ENCODE data around the gene C10orf90.
A peak's percentile ranks its signal among the peaks of the same experiment; 100 is the strongest.

The C10orf90 gene

DNA sequence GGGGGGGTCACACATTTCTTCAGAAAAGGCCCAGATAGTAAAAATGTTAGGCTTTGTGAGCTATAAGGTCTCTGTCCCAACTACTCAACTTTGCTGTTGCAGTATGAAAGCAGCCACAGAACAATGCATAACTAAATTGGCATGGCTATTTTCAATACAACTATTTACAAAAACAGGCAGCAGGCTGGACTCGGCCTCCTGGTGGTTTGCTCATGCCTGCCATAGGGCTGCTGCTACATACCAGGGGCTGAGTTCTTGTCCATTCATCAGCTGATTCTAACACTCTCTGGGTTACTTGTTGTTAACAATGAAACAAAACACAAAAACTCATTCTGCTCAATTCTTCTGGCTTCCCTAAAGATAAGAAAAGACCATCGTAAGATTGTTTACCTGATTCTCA is 172.8 kb downstream of the C10orf90 start:
- DNase-seq, result no peak

DNA sequence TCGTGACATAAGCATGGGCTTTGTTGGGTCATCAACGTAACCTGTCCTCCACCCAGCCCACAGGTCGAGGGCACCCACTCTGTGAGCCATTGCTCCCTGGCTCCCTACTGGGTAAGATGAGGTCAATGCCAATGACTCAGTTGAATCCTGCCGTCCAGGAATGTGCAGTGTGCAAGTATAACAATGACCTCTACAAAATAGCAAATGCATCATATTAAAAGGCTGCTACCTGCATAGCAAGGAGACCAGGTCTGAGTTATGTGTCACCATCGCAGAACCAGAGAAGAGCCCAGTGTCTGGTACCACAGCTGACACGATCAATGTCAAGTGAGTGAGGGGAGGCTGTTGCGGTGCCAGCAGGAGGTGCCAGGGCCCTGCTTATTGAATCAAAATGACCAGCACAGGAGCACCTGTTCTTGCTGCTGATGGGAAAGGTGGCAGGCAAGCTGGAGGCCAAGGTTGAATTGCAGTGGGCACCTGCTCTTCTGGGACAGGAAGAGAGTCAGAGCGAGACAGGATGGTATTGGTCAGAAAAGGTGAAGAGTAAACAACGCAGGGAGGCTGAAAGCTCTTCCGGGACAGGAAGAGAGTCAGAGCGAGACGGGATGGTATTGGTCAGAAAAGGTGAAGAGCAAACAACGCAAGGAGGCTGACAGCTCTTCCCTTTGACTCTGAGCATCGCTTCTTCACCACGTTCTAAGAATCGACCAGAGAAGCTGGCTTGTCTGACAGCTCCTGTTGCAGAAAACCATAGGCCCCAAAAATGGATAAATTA is 173.5 kb downstream of the C10orf90 start:
- no peak for DNase-seq

DNA sequence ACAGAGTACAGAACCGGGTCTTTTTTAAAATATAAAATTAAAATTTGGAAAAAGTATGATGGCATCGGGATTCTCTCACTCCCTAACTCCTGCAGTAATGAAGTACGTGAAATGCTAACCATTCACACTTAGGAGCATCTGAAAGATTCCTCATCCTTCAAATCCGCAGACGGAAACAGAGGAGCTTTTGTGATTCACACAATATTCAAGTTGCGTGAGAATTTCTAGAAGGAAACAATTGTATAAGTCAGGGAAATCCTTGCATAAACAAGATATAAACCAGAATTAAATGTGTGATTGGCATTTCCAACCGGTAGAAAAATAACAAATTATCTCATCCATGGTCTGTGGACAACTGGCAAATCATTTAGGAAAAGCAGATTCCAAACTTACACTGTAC is 179.0 kb downstream of the C10orf90 start:
- no peak for DNase-seq

DNA sequence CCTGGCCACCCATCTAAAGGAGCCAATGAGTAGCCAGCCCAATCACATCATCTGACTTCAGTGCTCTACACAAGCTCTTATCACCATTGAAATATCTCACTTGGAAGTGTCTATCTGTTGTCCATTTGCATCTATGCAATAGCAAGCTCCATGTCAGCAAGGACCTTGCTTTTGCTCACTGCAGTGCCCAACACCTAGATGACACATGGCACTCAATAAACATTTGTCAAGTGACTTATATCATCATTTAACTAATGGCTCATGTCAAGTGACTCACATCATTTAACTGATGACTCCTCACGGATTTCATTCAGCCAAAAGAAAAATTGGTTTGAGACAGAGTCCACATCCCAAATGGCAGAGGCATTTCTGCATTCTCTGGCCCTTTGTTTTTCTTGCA is 189.3 kb downstream of the C10orf90 start:
- no peak for DNase-seq

DNA sequence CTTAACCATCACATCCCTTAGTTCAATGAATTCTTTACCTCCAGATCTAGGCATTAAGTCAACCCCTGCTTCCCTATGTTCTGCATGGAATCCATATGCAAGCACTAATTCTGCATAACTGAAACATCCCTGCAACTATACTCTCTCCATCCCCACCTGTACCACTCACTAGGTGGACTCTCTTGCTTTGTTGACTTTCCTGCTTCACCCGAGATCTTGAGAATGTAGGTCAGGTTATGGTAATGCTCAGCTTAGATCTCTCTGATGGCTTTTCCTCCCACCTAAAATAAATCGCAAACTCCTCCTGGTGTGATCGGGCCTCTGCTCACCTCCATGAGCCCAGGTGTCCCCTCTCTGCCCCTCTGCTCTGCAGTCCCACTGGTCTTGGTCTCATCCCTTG is 189.8 kb downstream of the C10orf90 start:
- no peak for DNase-seq

DNA sequence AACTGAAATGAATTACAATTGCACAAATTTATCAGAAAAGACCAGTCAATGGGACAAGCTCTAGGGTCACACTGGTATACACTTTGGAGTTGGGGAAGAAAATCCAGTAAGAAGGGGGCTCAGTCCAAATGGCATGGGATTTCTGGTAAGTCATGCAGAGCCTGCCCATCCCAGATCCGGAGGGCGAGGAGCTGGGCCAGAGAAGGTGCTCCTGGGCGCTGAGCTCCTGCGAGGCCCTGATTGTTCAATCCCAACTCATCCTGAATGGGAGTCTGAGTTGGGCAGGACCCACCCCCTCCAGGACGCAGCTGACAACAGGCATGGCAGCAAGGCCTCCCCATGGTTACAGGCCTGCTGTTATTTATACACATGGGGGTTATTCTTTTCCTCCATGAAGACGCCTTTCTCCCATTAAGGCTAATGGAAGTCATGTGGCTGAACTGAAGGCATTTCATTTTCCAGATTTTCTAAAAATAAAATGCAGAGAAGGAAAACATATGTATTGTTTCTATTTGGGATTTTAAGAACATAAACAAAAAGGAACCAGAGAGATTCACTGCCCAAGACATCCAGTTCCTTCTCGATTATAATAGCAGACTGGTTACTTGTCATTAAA is 191.1 kb downstream of the C10orf90 start:
- DNase-seq, result no peak

DNA sequence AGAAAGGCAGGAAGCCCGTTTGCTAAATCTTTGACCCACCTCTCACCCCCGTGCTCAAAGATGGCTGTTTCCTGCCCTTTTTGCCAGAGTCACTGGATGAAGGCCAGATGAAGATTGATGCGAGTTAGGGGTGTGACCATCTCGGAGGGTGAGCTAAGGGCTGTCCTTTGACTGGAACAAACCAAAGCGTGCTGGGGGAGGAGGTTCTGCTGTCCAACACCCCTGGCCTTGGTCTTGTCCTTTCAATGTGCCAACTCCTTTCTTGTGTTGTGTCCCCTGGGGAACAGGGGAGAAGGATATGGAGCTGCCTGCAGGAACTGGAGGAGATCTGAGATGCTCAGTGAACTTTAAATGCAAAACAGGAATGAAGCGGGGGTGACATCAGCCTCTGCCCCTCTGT is 191.9 kb downstream of the C10orf90 start:
- DNase-seq, result no peak

DNA sequence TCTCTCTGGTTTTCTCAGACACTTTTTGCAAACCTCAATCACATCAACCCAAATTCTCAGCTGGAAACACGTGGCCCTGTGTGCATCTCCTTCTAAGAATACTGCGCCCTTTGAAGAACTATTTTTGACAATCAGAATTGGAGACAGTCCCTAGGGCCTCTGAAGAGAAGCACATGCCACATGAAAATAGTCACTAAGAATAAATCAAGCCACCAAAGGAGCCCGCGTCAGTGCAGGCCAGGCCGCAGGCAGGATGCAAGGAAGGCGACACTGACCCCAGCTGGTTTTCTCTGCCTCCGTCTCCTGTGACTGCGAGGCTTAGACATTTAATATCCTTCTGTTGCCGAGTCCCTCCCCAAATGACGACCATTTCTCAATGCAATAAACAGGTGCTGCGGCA is 194.2 kb downstream of the C10orf90 start:
- no peak for DNase-seq

DNA sequence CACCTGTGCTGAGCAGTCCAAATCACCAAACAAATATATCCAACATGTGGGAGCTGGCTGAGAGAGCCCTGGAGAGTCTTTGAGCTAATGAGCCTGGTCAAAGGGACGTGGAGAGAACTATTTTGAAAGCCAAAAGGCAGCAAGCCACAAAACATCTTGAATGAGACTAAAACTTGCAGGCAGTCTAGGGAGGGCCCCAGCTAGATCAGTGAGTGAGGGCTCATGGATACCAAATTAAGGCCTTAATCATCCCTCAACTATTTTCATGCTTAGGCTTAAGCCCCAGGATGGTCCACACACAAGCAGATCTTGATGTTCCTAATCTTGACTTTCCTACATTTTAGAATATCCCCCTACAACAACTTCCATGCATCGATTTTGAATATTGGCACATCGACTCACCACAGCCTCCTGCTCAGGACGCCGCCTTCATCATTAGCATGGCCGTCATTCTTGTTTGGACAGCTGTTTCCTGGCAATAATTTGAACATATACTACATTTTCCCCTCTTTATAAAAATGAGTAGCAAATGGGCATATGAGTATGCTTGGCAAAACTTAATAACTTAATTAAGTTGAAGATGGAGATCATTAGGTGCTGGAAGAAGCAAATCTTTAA is 195.3 kb downstream of the C10orf90 start:
- DNase-seq, result no peak

DNA sequence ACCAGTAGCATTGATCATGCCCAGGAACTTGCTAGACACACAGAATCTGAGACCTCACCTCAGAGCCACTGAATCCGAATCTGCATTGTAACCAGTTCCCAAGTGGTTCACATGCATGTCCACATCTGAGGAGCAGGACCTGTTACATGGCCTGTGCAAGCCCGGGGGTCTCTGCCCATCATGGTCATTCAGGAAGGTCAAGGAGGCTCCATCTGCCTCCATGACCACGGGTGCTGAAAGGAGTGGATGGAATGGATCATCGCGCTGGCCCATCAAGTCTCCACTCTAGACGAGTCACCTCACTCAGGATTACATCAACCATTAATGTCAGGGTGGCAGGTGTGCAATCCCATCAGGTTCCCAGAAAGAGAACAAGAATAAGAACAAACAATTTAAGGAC is 196.5 kb downstream of the C10orf90 start:
- DNase-seq, result no peak

DNA sequence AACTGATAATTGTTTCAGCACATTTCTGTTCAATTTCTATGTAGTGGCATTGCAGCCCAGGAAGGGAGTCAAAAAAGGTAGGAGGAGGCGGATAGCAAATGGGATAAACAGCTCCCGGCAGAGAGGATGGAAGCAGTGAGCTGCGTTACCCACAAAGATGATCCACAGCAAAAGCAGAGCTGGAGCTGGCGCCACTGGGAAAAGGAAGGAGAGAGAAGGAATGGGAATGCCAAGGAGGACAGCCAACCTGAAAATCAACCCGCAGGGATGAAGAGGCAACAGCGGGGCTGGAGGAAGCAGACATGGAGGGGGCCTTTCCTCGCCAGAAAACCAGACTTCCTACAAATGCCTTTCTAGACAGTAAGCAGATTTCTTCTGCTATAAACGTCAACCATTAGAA is 199.5 kb downstream of the C10orf90 start:
- DNase-seq, result no peak

DNA sequence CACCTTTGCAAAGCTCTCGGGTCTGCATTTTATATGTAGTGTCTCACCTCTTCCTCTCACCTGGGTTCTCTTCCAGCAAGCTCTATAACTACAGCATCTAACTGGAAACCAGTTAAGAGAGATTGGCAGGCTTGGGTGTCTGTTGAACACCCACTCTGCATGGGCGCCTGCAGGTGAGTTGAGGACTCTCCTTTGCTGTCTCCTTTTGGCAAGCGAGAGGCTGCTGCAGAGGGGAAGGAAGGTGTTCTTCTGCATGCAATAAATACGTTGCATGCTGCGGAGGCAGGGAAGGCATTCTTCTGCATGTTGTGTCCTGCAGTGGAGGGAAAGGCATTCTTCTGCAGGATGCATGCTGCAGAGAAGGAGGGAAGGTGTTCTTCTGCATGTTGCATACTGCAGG is 200.8 kb downstream of the C10orf90 start:
- DNase-seq, result no peak

DNA sequence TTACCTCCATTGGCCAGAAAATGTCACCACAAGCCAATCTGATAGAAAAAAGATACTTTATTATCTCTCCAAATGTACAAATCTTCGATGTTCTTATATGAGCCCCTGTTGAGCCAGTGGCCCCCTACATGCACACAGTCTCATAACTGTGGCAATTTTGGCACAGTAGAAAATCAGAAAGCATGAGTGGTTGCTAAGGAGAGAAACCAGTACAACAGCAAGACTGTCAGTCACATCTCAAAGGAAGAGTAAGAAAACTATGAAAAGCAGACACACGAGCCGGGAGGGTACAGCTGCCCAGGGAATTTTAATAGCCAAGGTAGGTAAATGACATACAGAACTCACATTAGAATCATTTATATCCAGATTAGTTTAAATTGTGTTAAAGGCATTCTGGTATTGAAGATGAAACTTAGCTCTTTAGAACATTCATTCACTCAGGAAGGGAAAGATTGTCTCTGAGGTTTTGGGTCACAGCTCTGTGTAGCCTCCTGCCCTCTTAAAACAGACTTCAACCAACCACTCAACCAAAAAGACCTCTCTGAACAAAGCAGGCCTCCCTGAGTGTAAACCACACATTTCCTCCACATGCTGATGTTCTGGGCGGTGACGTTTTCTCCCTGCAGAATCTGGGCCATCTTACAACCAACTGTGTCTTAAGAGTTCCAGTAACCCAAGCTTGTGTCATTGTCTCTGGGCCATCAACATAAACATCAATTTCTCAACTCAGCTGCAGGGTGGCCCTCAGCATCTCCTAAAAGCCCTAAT is 201.4 kb downstream of the C10orf90 start:
- no peak for DNase-seq

DNA sequence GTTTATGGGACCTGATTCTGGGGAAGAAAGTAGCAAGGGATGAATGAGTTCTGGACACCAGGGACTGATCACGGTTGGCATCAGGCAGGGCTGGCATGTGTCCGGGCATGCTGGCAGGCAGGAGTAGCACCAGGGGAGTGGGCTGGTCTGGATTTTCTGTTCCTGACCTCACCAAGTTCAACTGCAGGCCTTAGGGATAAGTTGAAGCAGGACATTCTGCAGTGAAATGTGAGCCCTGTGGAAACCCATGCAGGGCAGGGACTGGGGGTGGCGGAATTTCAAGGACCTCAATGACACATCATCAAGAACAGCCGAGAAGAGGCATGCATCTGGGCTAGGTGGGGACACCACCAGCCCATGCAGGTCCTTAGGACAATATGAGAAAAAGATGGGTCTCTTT is 202.0 kb downstream of the C10orf90 start:
- no peak for DNase-seq

DNA sequence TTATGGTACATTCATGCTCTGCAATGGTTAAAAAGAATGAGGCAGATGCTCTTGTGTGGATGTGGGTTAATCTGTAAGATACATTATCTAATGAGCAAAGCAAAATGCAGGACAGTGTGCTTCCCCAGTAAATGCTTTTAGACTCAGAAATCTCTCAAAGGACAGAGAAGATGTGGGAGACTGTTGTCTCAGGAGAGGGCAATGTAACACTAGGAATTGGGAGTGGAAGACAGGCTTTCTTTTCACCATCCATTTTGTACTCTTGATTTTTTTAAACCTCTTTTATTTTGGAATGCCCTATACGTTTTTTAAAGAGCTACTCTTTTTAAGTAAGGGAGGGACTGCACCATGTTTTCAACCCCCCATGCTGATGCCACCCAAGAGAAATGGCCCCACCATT is 204.7 kb downstream of the C10orf90 start:
- DNase-seq, result no peak

DNA sequence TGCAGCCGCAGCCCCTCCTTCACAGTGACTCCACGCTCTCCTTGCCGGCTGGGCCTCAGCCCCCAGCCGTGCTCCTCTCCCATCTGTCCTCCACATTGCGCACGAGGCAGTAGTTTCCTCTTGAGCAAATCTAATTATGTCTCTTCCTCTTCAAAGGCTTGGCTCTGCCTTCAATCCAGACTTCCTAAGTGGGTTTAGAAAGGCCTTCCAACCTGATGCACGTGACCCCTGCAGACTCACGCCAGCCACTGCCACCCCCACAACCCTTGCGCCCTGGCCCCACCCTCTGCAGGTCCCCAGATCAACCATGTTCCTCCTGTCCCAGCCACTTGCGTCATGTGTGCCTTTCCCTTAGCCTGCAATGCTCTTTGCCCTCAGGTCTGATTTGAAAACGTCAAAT is 207.2 kb downstream of the C10orf90 start:
- DNase-seq, result no peak

DNA sequence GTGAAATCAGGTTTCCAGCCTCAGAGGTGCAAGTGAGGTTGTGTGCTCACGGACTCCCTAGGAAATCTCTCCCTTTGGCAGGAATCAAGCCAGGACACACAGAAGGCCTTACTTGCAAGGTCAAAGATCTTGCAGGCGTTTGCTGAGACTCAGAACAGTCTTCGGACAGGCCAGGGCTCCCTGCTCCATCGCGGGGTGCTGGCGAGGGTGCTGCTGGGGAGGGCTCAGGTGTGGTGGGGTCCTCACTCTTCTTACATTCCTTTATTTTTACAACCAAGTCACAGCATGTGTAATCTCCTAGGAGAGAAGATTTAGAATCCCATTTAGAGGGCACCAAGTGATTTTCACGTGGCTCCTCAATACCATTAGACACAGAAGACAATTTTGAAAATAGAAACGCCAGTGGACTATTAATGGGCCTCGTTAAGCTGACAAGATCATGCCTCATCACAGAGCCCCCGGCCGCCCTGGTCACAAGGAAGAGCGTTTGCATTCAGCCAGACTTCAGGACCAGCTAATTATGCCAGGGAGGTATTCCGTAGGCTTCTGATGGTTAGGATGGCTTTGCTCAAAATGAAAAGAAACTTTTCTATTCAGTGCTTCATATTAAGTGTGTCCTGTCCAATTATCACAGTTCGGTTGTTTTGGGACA is 209.1 kb downstream of the C10orf90 start:
- no peak for DNase-seq

DNA sequence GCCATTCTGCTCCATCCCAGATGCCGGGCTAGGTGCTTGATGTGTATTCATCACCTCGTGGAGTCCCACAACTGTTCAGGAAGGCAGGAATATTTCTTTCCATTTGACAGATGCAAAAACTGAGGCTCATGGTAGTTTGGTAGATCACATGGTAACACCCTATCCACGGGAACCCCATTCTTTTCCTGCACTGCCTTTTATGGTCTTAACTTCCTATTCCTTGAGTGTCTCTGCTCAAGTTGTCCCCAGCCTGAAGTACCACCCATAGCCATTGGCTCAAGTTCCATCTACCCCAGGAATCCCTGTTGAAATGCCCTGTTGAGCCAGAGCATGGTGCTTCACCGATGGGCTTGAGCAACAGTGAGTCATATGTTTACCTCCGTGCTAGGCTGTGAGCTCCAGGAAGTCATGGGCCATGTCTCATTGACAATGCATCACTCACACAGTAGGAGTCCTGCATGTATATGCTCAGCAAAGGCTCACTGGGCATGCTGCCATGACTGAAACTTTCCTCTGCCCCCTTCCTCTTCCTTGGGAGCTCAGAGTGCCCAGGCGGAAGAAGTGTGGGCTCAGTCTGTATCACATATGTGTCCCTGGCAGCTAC is 210.5 kb downstream of the C10orf90 start:
- peak; percentile 20 for DNase-seq

DNA sequence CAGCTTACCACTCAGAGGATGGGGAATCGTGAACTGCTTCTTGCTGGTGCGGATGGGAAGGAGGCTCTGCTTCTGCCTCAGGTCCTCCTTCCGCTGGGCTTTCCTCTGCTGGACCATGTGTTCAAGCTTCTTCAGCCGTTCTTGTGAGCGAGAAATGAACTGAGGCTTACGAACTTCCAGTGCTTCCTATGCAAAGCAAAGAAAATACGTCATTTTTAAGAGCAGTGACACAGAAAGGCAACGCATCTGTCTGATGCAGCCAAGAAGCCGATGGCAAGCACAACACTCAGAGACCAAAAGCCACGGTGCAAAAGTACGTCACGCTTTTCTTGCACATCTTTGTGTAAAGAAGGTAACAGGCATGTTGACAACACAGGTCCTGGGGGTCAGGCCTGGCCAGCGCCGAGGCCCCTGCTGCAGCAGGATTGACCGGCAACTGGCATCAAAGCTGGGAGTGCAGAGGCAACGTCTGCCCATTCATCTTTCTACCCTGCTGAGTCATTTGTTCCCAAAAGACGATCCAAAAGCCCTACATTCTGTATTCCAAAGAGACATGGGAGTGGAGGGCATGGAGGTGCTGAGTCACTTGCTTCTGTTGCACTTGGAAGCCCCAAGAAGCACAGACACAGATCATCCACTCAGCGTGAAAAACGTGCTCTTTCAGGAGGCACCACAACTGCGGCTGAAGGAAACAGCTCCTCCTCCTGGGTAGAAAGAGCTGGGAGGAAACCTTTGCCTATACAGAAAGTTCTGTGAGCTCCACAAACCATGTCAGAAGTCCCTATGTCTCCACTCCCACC is 211.3 kb downstream of the C10orf90 start:
- no peak for DNase-seq

DNA sequence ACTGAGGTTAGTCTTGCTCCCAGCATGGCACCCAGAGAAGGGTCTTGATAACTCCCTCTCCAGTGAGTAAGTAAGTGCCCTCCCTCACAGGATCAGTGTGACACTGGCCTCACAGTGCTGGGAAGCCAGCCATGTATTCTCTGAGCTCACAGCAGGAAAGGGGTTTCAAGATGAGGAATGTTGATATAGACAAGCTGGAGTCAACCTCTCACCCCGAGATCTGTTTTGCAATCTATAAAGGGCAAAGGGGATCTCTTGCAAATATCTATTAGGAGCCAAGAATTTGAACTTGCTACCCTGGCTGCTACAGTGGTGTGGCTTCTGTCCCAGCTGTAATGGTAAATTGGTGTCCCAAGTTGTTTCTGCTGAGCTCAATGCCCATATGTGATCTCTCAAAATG is 212.0 kb downstream of the C10orf90 start:
- no peak for DNase-seq

DNA sequence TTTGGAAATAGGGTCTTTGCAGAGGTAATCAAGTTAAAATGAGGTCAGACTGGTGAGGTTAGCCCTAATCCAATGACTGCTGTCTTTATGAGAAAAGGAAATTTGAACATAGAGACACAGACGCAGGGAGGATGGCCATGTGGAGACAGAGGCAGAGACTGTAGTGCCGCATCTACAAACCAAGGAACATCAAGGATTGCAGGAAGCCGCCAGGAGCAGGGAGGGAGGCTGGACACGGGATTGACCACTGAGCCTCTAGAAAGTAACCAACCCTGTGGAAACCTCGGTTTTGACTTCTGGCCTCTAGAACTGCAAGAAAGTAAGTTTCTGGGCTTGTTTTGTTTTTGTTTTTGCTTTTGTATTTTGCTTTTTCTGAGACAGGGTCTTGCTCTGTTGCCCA is 213.9 kb downstream of the C10orf90 start:
- no peak for DNase-seq

All from NCI-H510A treated with DMSO at 0.1 percent for 48 hours (cell line).